SU-DHL-6 (cell line): Measurements from ENCODE around the gene RASL10A.

Experiments
- EZH2phosphoT487 ChIP-seq: fragments of 200-600 bp; sonication (generic), shearing (Covaris generic); conservative IDR thresholded peaks from 2 replicates; pipeline ENCODE4 v1.6.1; 2018; ENCODE audit warnings: mild to moderate bottlenecking, antibody characterized with exemption, low read length, moderate library complexity, mixed read lengths
- TF ChIP-seq, protein P1 (sequence below): fragments of 200-600 bp; sonication (generic); IDR thresholded peaks from one replicate; pipeline ENCODE4 v1.5.1; 2017; ENCODE audit warnings: antibody characterized with exemption, mild to moderate bottlenecking, low read length, moderate library complexity; ENCODE audit not compliant: insufficient read depth, poor library complexity, severe bottlenecking

DNA sequence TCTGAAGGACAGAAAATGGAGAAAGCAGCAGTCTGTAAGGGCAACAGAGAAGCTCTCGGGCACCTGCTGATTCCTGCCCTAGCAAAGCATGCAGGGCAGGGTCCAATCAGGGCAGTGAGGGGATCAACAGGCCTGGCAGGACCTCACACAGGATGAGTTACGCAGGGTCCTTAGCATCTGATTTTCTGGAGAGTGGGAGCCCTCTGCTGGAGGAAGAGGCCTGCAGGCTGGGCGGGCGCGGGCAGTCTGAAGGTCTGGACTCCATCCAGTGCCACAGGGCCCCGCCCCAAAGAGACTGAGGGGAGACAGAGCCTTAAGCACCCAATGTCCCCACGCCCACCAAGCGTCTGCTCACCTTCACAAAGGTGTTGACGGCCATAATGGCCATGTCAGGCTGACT is 44.0 kb upstream of the RASL10A start:
- TF ChIP-seq, protein P1, sequence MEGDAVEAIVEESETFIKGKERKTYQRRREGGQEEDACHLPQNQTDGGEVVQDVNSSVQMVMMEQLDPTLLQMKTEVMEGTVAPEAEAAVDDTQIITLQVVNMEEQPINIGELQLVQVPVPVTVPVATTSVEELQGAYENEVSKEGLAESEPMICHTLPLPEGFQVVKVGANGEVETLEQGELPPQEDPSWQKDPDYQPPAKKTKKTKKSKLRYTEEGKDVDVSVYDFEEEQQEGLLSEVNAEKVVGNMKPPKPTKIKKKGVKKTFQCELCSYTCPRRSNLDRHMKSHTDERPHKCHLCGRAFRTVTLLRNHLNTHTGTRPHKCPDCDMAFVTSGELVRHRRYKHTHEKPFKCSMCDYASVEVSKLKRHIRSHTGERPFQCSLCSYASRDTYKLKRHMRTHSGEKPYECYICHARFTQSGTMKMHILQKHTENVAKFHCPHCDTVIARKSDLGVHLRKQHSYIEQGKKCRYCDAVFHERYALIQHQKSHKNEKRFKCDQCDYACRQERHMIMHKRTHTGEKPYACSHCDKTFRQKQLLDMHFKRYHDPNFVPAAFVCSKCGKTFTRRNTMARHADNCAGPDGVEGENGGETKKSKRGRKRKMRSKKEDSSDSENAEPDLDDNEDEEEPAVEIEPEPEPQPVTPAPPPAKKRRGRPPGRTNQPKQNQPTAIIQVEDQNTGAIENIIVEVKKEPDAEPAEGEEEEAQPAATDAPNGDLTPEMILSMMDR = peak; percentile 15
- TF ChIP-seq EZH2phosphoT487 = no peak
